ENCODE data around the gene MAN1B1.
A peak's percentile ranks its signal among the peaks of the same experiment; 100 is the strongest.
"Not testable (repeated sequence)": the region's sequence is repeated elsewhere in the genome, so short reads cannot be mapped to it uniquely, and the experiment has no call there.

The MAN1B1 gene

GRCh38 chr9:137128862-137129455 is 42.2 kb downstream of the MAN1B1 start:
- DNase-seq (peak; percentile 38), ATAC-seq (no peak)

- ATAC-seq = peak; percentile 99
- DNase-seq = peak; percentile 90
These were observed 42.8 kb downstream of the MAN1B1 start for GRCh38 chr9:137129456-137130175.

- DNase-seq (no peak), ATAC-seq (peak; percentile 6)
These were observed 43.5 kb downstream of the MAN1B1 start for GRCh38 chr9:137130176-137130755.

GRCh38 chr9:137134191-137134590 is 47.4 kb downstream of the MAN1B1 start:
- ATAC-seq (no peak), DNase-seq (no peak)

GRCh38 chr9:137135154-137135553 is 48.4 kb downstream of the MAN1B1 start:
- not testable (repeated sequence) for ATAC-seq, DNase-seq

GRCh38 chr9:137136261-137136880 is 49.6 kb downstream of the MAN1B1 start:
- DNase-seq (no peak), ATAC-seq (no peak)

- no peak for DNase-seq
- no peak for ATAC-seq
These were observed 50.3 kb downstream of the MAN1B1 start for GRCh38 chr9:137136881-137137607.

- no peak for ATAC-seq
- peak; percentile 35 for DNase-seq
These were observed 51.4 kb downstream of the MAN1B1 start for GRCh38 chr9:137138058-137138721.

GRCh38 chr9:137138722-137139467 is 52.1 kb downstream of the MAN1B1 start, which contains the start of gene GRIN1:
Gene GRIN1 (plus strand): TSS chr9:137139154. CDS start chr9:137139487, 333 bp downstream.
- ATAC-seq (no peak), DNase-seq (peak; percentile 43)

GRCh38 chr9:137139468-137140150 is 52.8 kb downstream of the MAN1B1 start:
- ATAC-seq = no peak
- DNase-seq = no peak

- ATAC-seq = no peak
- DNase-seq = no peak
These were observed 53.6 kb downstream of the MAN1B1 start for GRCh38 chr9:137140151-137141012.

- no peak for ATAC-seq
- no peak for DNase-seq
These were observed 54.4 kb downstream of the MAN1B1 start for GRCh38 chr9:137141050-137141810.

- ATAC-seq = no peak
These were observed 55.5 kb downstream of the MAN1B1 start for GRCh38 chr9:137141976-137142936.

GRCh38 chr9:137143459-137143858 is 56.7 kb downstream of the MAN1B1 start:
- no peak for ATAC-seq
- no peak for DNase-seq

More at GRCh38 chr9:137141976-137142936, 55.5 kb downstream of the MAN1B1 start:
- DNase-seq = no peak

GRCh38 chr9:137145731-137146526 is 59.1 kb downstream of the MAN1B1 start:
- ATAC-seq (no peak), DNase-seq (no peak)

GRCh38 chr9:137146527-137146918 is 59.7 kb downstream of the MAN1B1 start:
- no peak for DNase-seq

More at GRCh38 chr9:137146527-137146918, 59.7 kb downstream of the MAN1B1 start:
- ATAC-seq = no peak

All from stimulated activated naive CD8-positive, alpha-beta T cell treated with anti-CD3 and anti-CD28 coated beads, Interleukin-15, Interleukin-2, amounts not matched to agents 100 U/mL and 50 U/mL, for 24 hours (primary cell).